ENCODE measurements around the gene DYRK4.

GRCh38 chr12:4586500-4586899, 24.5 kb downstream of the DYRK4 start:
- no peak for TF ChIP-seq CTCF (conservative IDR thresholded peaks at IDR 0.05; ENCODE audit: low read depth, low read length)
- no peak for TF ChIP-seq EZH2 (IDR thresholded peaks at IDR 0.05; ENCODE audit: borderline replicate concordance, low read depth, low read length, poor library complexity, severe bottlenecking)
